ENCODE measurements around the gene GJC1.

DNA sequence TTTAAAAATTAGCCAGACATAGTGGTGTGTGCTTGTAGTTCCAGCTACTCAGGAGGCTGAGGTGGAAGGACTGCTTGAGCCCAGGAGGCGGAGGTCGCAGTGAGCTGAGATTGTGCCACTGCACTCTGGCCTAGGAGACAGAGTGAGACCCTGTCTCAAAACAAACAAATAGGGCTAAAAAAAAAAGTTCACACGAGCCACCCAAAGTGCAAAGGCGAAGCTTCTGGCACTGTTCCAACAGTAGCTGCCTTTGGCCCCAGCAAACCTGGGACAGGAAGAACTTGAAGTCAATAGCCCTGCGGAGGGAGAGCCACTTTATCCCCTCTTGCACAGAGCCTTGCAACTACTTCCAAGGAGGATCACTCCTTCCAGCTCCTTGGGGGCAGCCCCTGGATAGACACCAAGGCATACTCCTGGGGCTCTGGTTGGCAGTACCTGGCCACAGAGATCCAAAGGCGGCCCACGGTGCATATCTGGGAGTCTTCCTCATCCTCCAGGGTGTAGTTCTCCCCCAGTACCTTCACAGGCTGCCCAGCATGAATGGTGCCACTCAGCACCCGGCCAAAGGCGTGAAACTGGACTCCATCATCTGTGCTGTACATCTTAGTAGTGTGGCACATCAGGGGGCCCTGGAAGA is 32.3 kb upstream of the GJC1 start:
- TF ChIP-seq, protein P1, sequence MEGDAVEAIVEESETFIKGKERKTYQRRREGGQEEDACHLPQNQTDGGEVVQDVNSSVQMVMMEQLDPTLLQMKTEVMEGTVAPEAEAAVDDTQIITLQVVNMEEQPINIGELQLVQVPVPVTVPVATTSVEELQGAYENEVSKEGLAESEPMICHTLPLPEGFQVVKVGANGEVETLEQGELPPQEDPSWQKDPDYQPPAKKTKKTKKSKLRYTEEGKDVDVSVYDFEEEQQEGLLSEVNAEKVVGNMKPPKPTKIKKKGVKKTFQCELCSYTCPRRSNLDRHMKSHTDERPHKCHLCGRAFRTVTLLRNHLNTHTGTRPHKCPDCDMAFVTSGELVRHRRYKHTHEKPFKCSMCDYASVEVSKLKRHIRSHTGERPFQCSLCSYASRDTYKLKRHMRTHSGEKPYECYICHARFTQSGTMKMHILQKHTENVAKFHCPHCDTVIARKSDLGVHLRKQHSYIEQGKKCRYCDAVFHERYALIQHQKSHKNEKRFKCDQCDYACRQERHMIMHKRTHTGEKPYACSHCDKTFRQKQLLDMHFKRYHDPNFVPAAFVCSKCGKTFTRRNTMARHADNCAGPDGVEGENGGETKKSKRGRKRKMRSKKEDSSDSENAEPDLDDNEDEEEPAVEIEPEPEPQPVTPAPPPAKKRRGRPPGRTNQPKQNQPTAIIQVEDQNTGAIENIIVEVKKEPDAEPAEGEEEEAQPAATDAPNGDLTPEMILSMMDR (IDR thresholded peaks at IDR 0.05 in 4 of 5, conservative IDR thresholded peaks at IDR 0.05 in 1 of 5), result no peak
- no peak for TF ChIP-seq POLR2A (IDR thresholded peaks at IDR 0.05)

Data from gastrocnemius medialis (tissue), 4 donors.